Measurements from ENCODE around the gene PRM2. TPM values are rescaled to one million over a fixed set of nuclear protein-coding genes. Genes with fewer than 3 reads are reported as not detected.

Gene PRM2, protein sequence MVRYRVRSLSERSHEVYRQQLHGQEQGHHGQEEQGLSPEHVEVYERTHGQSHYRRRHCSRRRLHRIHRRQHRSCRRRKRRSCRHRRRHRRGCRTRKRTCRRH
- total RNA-seq, result not detected in 2 replicates

DNA sequence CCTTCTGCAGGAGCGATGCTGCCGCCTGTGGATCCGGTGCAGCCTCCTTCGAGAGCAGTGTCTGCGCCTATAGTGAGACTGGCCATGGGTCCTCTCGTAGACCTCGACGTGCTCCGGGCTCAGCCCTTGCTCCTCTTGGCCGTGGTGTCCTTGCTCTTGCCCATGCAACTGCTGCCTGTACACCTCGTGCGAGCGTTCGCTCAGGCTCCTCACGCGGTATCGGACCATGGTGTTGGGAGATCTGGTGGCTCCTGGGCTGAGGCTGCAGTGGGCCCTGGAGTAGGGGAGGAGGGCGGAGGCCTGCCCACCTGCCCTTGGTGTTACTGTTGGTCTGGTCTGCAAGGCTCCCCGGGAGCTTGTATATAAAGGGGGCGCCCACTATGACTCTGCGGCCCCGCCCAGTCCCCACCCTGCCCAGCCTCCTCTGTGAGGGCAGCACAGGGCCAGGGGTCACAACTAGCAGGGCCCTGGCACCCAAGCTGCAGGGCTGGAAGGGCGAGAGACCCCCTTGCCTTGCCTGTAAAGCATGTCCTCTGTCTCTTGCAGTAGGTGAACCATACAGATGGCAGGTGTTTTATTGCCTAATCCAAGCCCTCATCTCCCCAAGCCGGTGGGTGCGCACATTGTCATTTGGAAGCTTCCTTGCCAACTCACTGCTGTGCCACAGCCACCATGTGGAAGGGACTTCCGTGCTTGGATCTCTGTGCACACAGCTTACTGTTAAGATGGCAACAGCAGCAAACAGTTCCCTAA is at the start of gene PRM2:
PRM2 (minus strand) TSS at position 338 of the 753 bp plus-strand sequence; CDS start at position 228, 110 bp downstream.
- Mint-ChIP-seq H3K4me3 (no peak within 1 kb of the TSS), H3K9me3 (no peaks in the 10 kb centered on the region), H3K36me3 (ENCODE audit: low read depth) (no peaks in the 10 kb centered on the region), H3K4me1 (peaks cover 2% of the 10 kb centered on the region), H3K27me3 (peaks cover 7% of the 10 kb centered on the region), H3K27ac (no peak within 1 kb of the TSS)
- intact Hi-C loops (cut with micrococcal nuclease), result no loop called here
- DNase-seq, result no peak

- H3K36me3 Mint-ChIP-seq (ENCODE audit: low read depth), result peaks cover 2% of the 10 kb centered on the region
- peaks cover 57% of the 10 kb centered on the region for H3K4me1 Mint-ChIP-seq
- DNase-seq, result peak; percentile 85
- H3K9me3 Mint-ChIP-seq, result no peaks in the 10 kb centered on the region
- intact Hi-C loops (cut with micrococcal nuclease), result loop anchor here (5.0 kb wide), 1 partner anchor 37 kb away; no protein-coding TSS in a partner anchor
- peak overlapping the region; percentile 79 for H3K27ac Mint-ChIP-seq
- peak overlapping the region; percentile 41 for H3K4me3 Mint-ChIP-seq
- H3K27me3 Mint-ChIP-seq, result no peaks in the 10 kb centered on the region
Measured at GRCh38 chr16:11325404-11326083, 49.3 kb upstream of the PRM2 start.

- DNase-seq, result no peak
- intact Hi-C loops (cut with micrococcal nuclease), result no loop called here
- H3K36me3 Mint-ChIP-seq (ENCODE audit: low read depth), result peaks cover 2% of the 10 kb centered on the region
- no peaks in the 10 kb centered on the region for H3K9me3 Mint-ChIP-seq
- H3K4me1 Mint-ChIP-seq, result peaks cover 47% of the 10 kb centered on the region
- no peaks in the 10 kb centered on the region for H3K27me3 Mint-ChIP-seq
- H3K4me3 Mint-ChIP-seq, result no peak overlapping the region
- no peak overlapping the region for H3K27ac Mint-ChIP-seq
Measured at GRCh38 chr16:11323551-11324336, 47.5 kb upstream of the PRM2 start.

- Mint-ChIP-seq H3K9me3 (no peaks in the 10 kb centered on the region), H3K36me3 (ENCODE audit: low read depth) (no peaks in the 10 kb centered on the region), H3K27me3 (no peaks in the 10 kb centered on the region), H3K4me1 (peaks cover 39% of the 10 kb centered on the region), H3K4me3 (no peak overlapping the region), H3K27ac (no peak overlapping the region)
- DNase-seq, result no peak
- intact Hi-C loops (cut with micrococcal nuclease), result no loop called here
Measured at GRCh38 chr16:11322823-11323222, 46.5 kb upstream of the PRM2 start.

DNA sequence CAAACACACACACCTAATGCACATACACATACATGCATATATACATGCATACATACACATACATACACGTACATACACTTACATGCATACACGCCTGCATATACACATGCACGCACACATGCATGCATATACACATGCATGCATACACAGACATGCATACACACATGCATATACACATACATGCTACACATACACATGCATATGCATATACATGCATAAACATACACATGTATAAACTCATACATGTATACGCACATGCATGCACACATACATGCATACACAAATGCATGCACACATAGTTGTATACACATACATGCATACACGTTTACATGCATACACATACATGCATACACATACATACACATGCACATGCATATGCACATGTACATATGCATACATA is 45.4 kb upstream of the PRM2 start:
- no peak for DNase-seq
- Mint-ChIP-seq H3K36me3 (ENCODE audit: low read depth) (no peaks in the 10 kb centered on the region), H3K27ac (no peak overlapping the region), H3K4me1 (peaks cover 32% of the 10 kb centered on the region), H3K4me3 (no peak overlapping the region), H3K27me3 (no peaks in the 10 kb centered on the region), H3K9me3 (no peaks in the 10 kb centered on the region)
- intact Hi-C loops (cut with micrococcal nuclease), result no loop called here

GRCh38 chr16:11320170-11320569 is 43.9 kb upstream of the PRM2 start:
- Mint-ChIP-seq H3K36me3 (ENCODE audit: low read depth) (no peaks in the 10 kb centered on the region), H3K4me1 (peaks cover 28% of the 10 kb centered on the region), H3K9me3 (no peaks in the 10 kb centered on the region), H3K27me3 (no peaks in the 10 kb centered on the region), H3K4me3 (no peak overlapping the region), H3K27ac (no peak overlapping the region)
- intact Hi-C loops (cut with micrococcal nuclease), result no loop called here
- DNase-seq, result no peak

DNA sequence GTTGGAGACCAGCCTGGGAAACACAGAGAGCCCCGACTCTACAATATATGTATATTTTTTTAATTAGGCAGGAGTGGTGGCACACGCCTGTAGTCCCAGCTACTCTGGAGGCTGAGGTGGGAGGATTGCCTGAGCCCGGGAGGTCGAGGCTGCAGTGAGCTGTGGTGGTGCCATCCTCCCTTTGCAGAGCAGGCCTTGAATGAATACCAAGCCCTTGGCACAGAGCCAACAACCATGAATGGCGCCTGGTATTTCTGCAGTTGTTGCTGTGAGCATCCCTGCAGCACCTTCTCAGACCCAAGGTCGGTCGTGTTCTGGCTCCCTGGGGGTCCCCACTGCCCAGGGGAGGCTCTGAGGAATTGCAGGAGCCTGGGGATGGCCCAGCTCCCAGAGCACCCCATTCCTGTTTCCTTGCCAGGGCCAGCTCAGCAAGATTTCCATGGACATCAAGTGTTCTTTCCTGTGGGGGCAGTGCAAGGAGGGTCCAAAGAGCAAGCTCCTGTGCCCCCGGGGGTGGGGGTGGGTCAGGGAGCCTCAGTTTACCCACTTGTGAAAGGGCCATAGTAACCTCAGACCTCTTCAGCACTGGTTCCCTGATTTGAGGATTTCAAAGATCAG is 43.4 kb upstream of the PRM2 start:
- no peak overlapping the region for H3K27ac Mint-ChIP-seq
- DNase-seq, result no peak
- H3K4me3 Mint-ChIP-seq, result no peak overlapping the region

GRCh38 chr16:11318817-11319216 is 42.5 kb upstream of the PRM2 start:
- no peaks in the 10 kb centered on the region for H3K27me3 Mint-ChIP-seq
- H3K27ac Mint-ChIP-seq, result no peak overlapping the region
- DNase-seq, result no peak
- intact Hi-C loops (cut with micrococcal nuclease), result no loop called here
- no peaks in the 10 kb centered on the region for H3K9me3 Mint-ChIP-seq
- peaks cover 31% of the 10 kb centered on the region for H3K4me1 Mint-ChIP-seq
- H3K36me3 Mint-ChIP-seq (ENCODE audit: low read depth), result no peaks in the 10 kb centered on the region
- no peak overlapping the region for H3K4me3 Mint-ChIP-seq

More for the DNA sequence above, 43.4 kb upstream of the PRM2 start:
- Mint-ChIP-seq H3K9me3 (no peaks in the 10 kb centered on the region), H3K27me3 (no peaks in the 10 kb centered on the region), H3K4me1 (peaks cover 26% of the 10 kb centered on the region), H3K36me3 (ENCODE audit: low read depth) (no peaks in the 10 kb centered on the region)
- intact Hi-C loops (cut with micrococcal nuclease), result no loop called here

DNA sequence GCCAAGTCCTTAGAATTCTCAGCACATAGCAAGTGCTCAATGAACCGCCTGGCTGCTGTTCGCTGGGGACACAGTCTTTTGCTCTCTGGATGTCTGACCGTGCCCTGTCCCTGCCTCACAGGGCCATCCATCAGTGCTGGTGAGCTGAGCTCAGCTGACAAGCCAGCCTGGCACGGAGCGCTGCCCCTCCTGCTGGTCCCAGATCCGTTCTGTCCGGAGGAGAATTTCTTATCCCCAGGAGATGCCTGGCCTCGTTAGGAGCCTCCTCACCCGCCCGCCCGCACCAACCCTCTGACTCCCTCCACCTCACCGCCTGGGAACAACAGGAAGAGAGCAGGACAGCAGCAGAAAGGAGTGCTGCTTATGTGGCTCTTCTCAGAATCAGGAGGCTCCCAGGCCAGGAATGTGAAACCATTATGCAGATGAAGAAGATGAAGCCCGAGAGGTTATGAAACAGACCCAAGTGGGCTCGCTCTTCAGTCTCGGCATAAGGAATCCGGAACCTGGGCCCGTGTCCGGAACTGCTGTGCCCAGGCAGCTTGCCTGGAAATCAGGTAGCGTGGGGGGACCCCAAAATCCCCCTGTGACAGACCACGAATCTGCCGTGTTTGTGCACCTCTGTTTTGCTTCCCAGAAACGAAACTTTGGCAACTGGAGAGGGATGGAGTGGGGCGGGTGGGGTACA is 40.2 kb upstream of the PRM2 start:
- Mint-ChIP-seq H3K36me3 (ENCODE audit: low read depth) (no peaks in the 10 kb centered on the region), H3K4me1 (peaks cover 46% of the 10 kb centered on the region), H3K4me3 (no peak overlapping the region), H3K9me3 (no peaks in the 10 kb centered on the region), H3K27me3 (no peaks in the 10 kb centered on the region), H3K27ac (peak overlapping the region; percentile 67)
- DNase-seq, result no peak
- intact Hi-C loops (cut with micrococcal nuclease), result no loop called here

GRCh38 chr16:11315510-11315909 is 39.2 kb upstream of the PRM2 start:
- intact Hi-C loops (cut with micrococcal nuclease), result no loop called here
- no peak overlapping the region for H3K4me3 Mint-ChIP-seq
- H3K9me3 Mint-ChIP-seq, result no peaks in the 10 kb centered on the region
- H3K27me3 Mint-ChIP-seq, result no peaks in the 10 kb centered on the region
- H3K27ac Mint-ChIP-seq, result no peak overlapping the region
- no peaks in the 10 kb centered on the region for H3K36me3 Mint-ChIP-seq (ENCODE audit: low read depth)
- DNase-seq, result no peak
- peaks cover 54% of the 10 kb centered on the region for H3K4me1 Mint-ChIP-seq

DNA sequence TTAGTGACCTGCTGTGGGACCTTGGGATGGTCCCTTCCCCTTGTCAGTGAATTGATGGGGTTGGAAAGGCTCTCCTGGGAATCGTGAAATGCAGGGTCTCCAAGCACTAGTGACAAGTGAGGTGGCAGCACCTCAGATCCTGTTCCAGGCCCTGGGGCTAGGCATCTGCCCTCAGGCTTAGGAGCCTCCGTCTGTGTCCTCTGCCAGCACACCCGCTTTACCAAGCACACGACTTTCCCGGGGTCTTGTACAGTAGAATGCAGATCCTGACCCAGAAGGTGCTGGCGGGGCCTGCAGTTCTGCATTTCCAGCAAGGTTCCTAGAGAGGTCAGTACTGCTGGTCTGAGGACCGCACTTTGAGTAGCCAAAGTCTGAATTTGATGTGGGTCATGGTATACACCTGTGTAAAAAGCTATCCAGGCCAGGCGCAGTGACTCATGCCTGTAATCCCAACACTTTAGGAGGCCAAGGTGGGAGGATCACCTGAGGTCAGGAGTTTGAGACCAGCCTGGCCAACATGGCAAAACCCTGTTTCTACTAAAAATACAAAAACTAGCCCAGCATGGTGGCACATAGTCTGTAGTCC is 38.1 kb upstream of the PRM2 start:
- H3K4me1 Mint-ChIP-seq, result peaks cover 61% of the 10 kb centered on the region
- no peak overlapping the region for H3K4me3 Mint-ChIP-seq
- no peaks in the 10 kb centered on the region for H3K27me3 Mint-ChIP-seq
- H3K27ac Mint-ChIP-seq, result no peak overlapping the region
- DNase-seq, result no peak
- H3K36me3 Mint-ChIP-seq (ENCODE audit: low read depth), result no peaks in the 10 kb centered on the region
- H3K9me3 Mint-ChIP-seq, result no peaks in the 10 kb centered on the region
- intact Hi-C loops (cut with micrococcal nuclease), result no loop called here

- Mint-ChIP-seq H3K9me3 (no peaks in the 10 kb centered on the region), H3K27ac (peak overlapping the region; percentile 42), H3K4me3 (no peak overlapping the region), H3K4me1 (peaks cover 59% of the 10 kb centered on the region), H3K36me3 (ENCODE audit: low read depth) (no peaks in the 10 kb centered on the region), H3K27me3 (no peaks in the 10 kb centered on the region)
- intact Hi-C loops (cut with micrococcal nuclease), result no loop called here
- no peak for DNase-seq
Measured at GRCh38 chr16:11313493-11314308, 37.4 kb upstream of the PRM2 start.
